Adrenal gland (tissue), 5 donors: ENCODE results near the gene MSRB3.

ENCODE experiments used
- CTCF ChIP-seq, 6 experiments: fragments of 450-650 bp in 4 of 6; fragments of 200-600 bp in 2 of 6; sonication (generic) in 1 of 6; IDR thresholded peaks; 1 replicate in 5 of 6; 2 replicates in 1 of 6; pipeline versions ENCODE4 v1.5.1 to v1.8.0; 2016 to 2021; ENCODE audit warnings: antibody characterized with exemption in 6 of 6, mild to moderate bottlenecking in 2 of 6, moderate library complexity in 1 of 6
- POLR2A ChIP-seq, 2 donors: fragments of 450-650 bp; IDR thresholded peaks; one replicate each; pipeline ENCODE4 v1.6.1; 2017; ENCODE audit warnings: antibody characterized with exemption in 2 of 2, mild to moderate bottlenecking in 2 of 2, moderate library complexity in 1 of 2
- donor health status: DM: no; HTN: no; CAD: no.

GRCh38 chr12:65392491-65392890 is 114.0 kb downstream of the MSRB3 start:
- TF ChIP-seq CTCF (IDR thresholded peaks at IDR 0.05) (no peak), POLR2A (IDR thresholded peaks at IDR 0.05) (no peak)
